Measurements from ENCODE around the gene NCS1. TPM values are rescaled to one million over a fixed set of nuclear protein-coding genes. Genes with fewer than 3 reads are reported as not detected.

NCS1 gene
- total RNA-seq, 1 donor from 2014 or later: 126 TPM

DNA sequence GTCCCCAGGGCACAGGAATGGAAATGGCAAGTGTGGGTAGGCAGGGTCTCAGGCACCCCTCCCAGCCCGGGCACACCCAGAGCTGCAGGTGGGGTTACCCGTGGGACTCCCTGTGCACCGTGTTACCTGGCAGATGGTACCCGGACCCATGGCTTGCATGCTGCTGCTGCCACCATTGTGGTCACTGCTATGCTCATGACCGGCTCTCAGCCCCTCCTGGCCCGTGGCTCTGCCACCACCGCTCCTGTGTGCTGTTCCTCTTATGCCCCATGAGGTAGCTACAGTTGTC lies 71.6 kb downstream of the NCS1 start:
- Histone ChIP-seq H3K4me1 (ENCODE audit: insufficient read depth, low read length) (no peaks in the 10 kb centered on the region), H3K4me2 (ENCODE audit: low read length) (no peak overlapping the region), H3K36me3 (ENCODE audit: insufficient read depth, low read length) (no peaks in the 10 kb centered on the region), H3K79me2 (ENCODE audit: insufficient read depth, low read length) (no peaks in the 10 kb centered on the region), H3K27me3 (ENCODE audit: insufficient read depth, low read length) (no peaks in the 10 kb centered on the region), H2AFZ (ENCODE audit: low read depth, low read length) (no peak overlapping the region), H3K27ac (ENCODE audit: low read depth, low read length) (no peak overlapping the region), H4K20me1 (ENCODE audit: insufficient read depth, low read length) (no peaks in the 10 kb centered on the region), H3K4me3 (ENCODE audit: insufficient read depth, low read depth, low read length) (no peak overlapping the region), H3K9ac (ENCODE audit: low read length) (no peak overlapping the region), H3K9me3 (ENCODE audit: insufficient read depth, low read depth, low read length) (no peaks in the 10 kb centered on the region)
- Mint-ChIP-seq H3K36me3 (ENCODE audit: low read depth, unreplicated experiment) (no peaks in the 10 kb centered on the region), H3K27me3 (ENCODE audit: low read depth, unreplicated experiment) (peaks cover 4% of the 10 kb centered on the region), H3K9me3 (ENCODE audit: unreplicated experiment) (peaks cover 2% of the 10 kb centered on the region), H3K4me3 (ENCODE audit: unreplicated experiment) (no peak overlapping the region), H3K4me1 (ENCODE audit: low read depth, unreplicated experiment) (peaks cover 9% of the 10 kb centered on the region), H3K27ac (ENCODE audit: unreplicated experiment) (no peak overlapping the region)
- DNase-seq (ENCODE audit: low read depth) (no peak), FAIRE-seq (no peak)
- TF ChIP-seq EZH2 (IDR thresholded peaks at IDR 0.05; ENCODE audit: insufficient read depth, low read length) (no peak), CTCF (IDR thresholded peaks at IDR 0.05; ENCODE audit: insufficient read depth, low read depth, low read length) (no peak)

GRCh38 chr9:130244548-130245165 lies 72.5 kb downstream of the NCS1 start:
- Histone ChIP-seq H3K4me2 (ENCODE audit: low read length) (no peak overlapping the region), H3K36me3 (ENCODE audit: insufficient read depth, low read length) (no peaks in the 10 kb centered on the region), H2AFZ (ENCODE audit: low read depth, low read length) (no peak overlapping the region), H3K27ac (ENCODE audit: low read depth, low read length) (no peak overlapping the region), H4K20me1 (ENCODE audit: insufficient read depth, low read length) (no peaks in the 10 kb centered on the region), H3K79me2 (ENCODE audit: insufficient read depth, low read length) (no peaks in the 10 kb centered on the region), H3K4me1 (ENCODE audit: insufficient read depth, low read length) (no peaks in the 10 kb centered on the region), H3K4me3 (ENCODE audit: insufficient read depth, low read depth, low read length) (no peak overlapping the region), H3K9ac (ENCODE audit: low read length) (no peak overlapping the region), H3K27me3 (ENCODE audit: insufficient read depth, low read length) (peaks cover 4% of the 10 kb centered on the region), H3K9me3 (ENCODE audit: insufficient read depth, low read depth, low read length) (no peaks in the 10 kb centered on the region)
- TF ChIP-seq EZH2 (IDR thresholded peaks at IDR 0.05; ENCODE audit: insufficient read depth, low read length): no peak
- TF ChIP-seq CTCF (IDR thresholded peaks at IDR 0.05; ENCODE audit: insufficient read depth, low read depth, low read length): no peak
- FAIRE-seq (no peak), DNase-seq (ENCODE audit: low read depth) (no peak)
- peaks cover 4% of the 10 kb centered on the region for H3K27me3 Mint-ChIP-seq (ENCODE audit: low read depth, unreplicated experiment)
- no peak overlapping the region for H3K27ac Mint-ChIP-seq (ENCODE audit: unreplicated experiment)
- H3K4me3 Mint-ChIP-seq (ENCODE audit: unreplicated experiment): no peak overlapping the region
- H3K9me3 Mint-ChIP-seq (ENCODE audit: unreplicated experiment): peaks cover 2% of the 10 kb centered on the region
- no peaks in the 10 kb centered on the region for H3K36me3 Mint-ChIP-seq (ENCODE audit: low read depth, unreplicated experiment)
- peaks cover 8% of the 10 kb centered on the region for H3K4me1 Mint-ChIP-seq (ENCODE audit: low read depth, unreplicated experiment)

- no peaks in the 10 kb centered on the region for H3K9me3 ChIP-seq (ENCODE audit: insufficient read depth, low read depth, low read length)
- no peak for TF ChIP-seq CTCF (IDR thresholded peaks at IDR 0.05; ENCODE audit: insufficient read depth, low read depth, low read length)
- no peak for TF ChIP-seq EZH2 (IDR thresholded peaks at IDR 0.05; ENCODE audit: insufficient read depth, low read length)
- peaks cover 7% of the 10 kb centered on the region for H3K27me3 Mint-ChIP-seq (ENCODE audit: low read depth, unreplicated experiment)
Measured at GRCh38 chr9:130245474-130245873, 73.3 kb downstream of the NCS1 start.

More at GRCh38 chr9:130245474-130245873, 73.3 kb downstream of the NCS1 start:
- Mint-ChIP-seq H3K27ac (ENCODE audit: unreplicated experiment) (no peak overlapping the region), H3K4me3 (ENCODE audit: unreplicated experiment) (no peak overlapping the region), H3K9me3 (ENCODE audit: unreplicated experiment) (peaks cover 2% of the 10 kb centered on the region), H3K4me1 (ENCODE audit: low read depth, unreplicated experiment) (peaks cover 6% of the 10 kb centered on the region), H3K36me3 (ENCODE audit: low read depth, unreplicated experiment) (no peaks in the 10 kb centered on the region)
- H3K4me1 ChIP-seq (ENCODE audit: insufficient read depth, low read length): no peaks in the 10 kb centered on the region
- no peak for FAIRE-seq
- H3K4me3 ChIP-seq (ENCODE audit: insufficient read depth, low read depth, low read length): no peak overlapping the region
- no peaks in the 10 kb centered on the region for H3K79me2 ChIP-seq (ENCODE audit: insufficient read depth, low read length)
- no peaks in the 10 kb centered on the region for H3K36me3 ChIP-seq (ENCODE audit: insufficient read depth, low read length)
- no peak overlapping the region for H3K4me2 ChIP-seq (ENCODE audit: low read length)
- DNase-seq (ENCODE audit: low read depth): no peak
- H3K27ac ChIP-seq (ENCODE audit: low read depth, low read length): no peak overlapping the region
- no peak overlapping the region for H3K9ac ChIP-seq (ENCODE audit: low read length)
- H4K20me1 ChIP-seq (ENCODE audit: insufficient read depth, low read length): no peaks in the 10 kb centered on the region
- peaks cover 4% of the 10 kb centered on the region for H3K27me3 ChIP-seq (ENCODE audit: insufficient read depth, low read length)
- no peak overlapping the region for H2AFZ ChIP-seq (ENCODE audit: low read depth, low read length)

Measured in astrocyte (in vitro differentiated cells and primary cell).